Left renal cortex interstitium (tissue), 4 donors: ENCODE data around the gene PCBP3. TPM values are rescaled to one million over a fixed set of nuclear protein-coding genes. Genes with fewer than 3 reads are reported as not detected.
"Not testable (repeated sequence)": the region's sequence is repeated elsewhere in the genome, so short reads cannot be mapped to it uniquely, and the experiment has no call there.

Experiments used
- DNase-seq, 4 donors: peaks; one replicate each; pipeline ENCODE4 v3.0.0-alpha.2; 2013; ENCODE audit warnings: low read depth in 4 of 4, low spot score in 2 of 4, missing footprints in 1 of 4
- polyA plus RNA-seq, 4 donors: library from polyadenylated mRNA; unstranded; fragments of 120-200 nt; gene quantifications; one replicate each; pipeline ENCODE4 v1.2.1, GENCODE V29; 2013; ENCODE audit not compliant: insufficient read length in 4 of 4

Gene PCBP3
- polyA plus RNA-seq, 4 donors: 1.1 to 2.0 (median 1.6) TPM

DNA sequence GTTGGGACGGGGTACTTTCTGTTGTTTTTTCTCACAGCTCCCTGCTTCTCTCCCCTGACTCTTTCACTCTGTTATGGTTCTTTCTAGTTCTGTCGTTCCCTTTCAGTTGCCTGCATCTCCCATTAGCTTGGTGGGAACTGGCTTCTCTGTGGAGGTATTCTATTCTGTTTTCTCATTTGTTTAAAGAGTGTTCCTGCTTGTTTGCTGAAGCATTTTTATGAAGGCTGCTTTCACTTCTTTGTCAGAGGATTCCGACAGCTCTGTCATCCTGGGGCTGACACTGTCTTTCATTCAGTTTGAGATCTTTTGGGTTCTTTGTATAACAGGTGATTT is 242.0 kb downstream of the PCBP3 start:
- DNase-seq: no peak

DNA sequence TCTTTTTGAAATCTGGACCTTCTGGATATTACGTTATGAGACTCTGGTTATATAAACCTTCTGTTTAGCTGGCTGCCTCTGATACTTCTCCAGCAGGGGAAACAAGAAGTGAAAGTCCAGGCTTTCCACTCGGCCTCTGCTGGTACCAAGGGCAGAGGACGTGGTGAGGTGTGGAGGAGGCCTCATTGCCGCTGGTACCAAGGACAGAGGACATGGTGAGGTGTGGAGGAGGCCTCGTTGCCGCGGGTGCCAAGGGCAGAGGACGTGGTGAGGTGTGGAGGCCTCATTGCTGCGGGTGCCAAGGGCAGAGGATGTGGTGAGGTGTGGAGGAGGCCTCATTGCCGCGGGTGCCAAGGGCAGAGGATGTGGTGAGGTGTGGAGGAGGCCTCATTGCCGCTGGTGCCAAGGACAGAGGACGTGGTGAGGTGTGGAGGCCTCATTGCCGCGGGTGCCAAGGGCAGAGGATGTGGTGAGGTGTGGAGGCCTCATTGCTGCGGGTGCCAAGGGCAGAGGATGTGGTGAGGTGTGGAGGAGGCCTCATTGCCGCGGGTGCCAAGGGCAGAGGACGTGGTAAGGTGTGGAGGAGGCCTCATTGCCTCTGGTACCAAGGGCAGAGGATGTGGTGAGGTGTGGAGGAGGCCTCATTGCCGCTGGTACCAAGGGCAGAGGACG is 242.5 kb downstream of the PCBP3 start:
- not testable (repeated sequence) for DNase-seq

DNA sequence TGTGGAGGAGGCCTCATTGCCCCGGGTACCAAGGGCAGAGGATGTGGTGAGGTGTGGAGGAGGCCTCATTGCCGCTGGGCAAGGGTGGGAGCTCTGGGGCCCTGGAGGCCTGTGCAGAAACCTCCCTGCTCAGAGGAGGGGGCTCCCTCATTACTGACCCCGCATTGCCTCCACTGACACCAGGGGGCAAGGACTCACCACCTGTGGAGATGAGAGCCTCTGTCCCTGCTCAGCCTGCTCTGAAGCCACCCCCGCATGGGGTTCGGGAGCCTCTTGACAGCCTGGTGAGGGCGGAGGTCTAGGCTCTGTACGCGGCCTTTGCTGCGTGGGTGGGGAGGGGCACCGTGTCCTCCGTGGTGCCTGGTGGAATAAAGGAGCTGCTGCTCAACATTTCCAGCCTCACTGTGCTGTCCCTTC is 243.1 kb downstream of the PCBP3 start:
- DNase-seq: no peak

DNA sequence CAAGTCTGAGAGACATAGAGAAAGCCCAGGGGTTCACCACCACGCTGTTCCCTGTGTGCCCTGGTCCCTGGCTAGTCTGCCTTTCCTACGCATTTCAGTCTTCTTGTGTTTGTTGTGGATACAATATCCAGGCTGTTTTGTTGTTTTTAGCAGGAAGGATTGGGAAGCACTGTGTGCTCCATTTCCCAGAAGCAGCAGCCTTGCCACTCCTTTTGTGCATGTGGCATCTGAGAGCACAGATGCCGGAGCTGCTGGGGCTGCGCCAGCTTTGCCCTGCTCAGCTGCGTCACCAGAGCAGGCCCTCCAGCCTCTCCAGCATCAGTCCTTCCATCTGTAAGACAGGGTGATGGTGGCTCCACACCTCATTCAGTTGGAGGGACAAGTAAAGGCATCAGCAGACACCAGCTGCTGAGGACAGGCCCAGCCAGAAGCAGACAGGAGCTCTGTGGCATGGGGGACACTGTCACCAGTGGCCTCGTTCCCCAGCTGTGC is 243.6 kb downstream of the PCBP3 start:
- DNase-seq: no peak

DNA sequence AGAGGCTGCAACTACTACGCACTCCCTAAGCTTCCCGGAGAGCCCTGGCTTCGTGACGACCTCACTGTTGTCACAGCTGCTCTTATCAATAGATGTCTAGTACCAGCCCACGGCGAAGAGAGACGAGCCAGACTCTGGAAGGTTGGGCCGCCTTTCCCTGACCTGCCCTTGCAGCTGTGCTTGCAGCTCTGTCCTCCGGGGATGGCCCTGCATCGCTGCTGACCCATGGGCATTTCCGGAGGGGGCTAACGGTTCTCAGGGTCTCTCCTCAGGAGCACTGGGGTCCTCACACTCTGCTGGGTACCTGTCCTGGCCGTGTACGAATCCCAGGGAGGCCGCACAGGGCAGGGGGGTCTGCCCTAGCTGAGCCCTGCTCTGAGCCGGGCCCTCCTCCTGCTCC is 244.3 kb downstream of the PCBP3 start:
- no peak for DNase-seq

DNA sequence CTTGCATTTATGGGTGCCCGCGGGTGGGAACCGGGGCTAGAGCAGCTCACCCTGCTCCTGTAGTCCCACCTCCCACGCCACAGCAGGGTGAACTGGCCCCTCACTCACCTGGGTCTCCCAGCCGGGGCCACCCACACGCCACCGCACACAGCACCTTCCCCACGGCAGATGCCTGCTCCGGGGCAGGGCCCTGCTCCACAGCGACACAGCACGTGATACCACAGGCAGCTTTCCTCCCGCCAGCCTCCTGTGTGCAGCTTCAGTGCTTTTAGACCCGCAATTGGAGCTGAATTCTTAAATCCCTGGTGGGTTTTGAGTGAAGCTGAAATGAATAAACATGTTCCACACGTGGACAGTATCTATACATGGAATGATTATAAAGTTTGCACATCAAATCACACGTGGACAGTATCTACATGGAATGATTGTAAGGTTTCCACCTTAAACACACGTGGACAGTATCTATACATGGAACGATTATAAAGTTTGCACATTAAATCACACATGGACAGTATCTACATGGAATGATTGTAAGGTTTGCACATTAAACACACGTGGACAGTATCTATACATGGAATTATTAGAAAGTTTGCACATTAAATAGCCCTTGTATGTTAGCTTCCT is 245.0 kb downstream of the PCBP3 start:
- no peak for DNase-seq

DNA sequence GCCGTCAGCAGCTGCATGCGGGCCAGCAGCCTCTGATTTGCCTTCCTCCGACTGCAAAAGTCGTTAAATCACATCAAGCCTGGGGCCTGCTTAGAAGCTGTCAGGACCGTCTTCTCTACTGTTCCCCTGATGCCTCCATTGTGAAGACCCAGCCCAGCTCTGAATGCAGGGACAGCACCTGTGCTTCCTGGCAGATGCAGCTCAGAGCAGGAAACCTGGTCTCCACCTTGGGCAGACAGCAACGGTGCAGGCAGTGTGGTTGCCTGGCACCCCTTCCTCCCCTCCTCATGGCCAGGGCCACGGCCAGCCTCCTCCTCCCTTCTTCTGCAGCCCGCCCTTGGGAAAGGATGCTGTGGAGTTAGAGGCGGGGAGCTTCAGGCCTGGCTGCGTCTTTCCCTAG is 245.7 kb downstream of the PCBP3 start:
- DNase-seq: no peak

DNA sequence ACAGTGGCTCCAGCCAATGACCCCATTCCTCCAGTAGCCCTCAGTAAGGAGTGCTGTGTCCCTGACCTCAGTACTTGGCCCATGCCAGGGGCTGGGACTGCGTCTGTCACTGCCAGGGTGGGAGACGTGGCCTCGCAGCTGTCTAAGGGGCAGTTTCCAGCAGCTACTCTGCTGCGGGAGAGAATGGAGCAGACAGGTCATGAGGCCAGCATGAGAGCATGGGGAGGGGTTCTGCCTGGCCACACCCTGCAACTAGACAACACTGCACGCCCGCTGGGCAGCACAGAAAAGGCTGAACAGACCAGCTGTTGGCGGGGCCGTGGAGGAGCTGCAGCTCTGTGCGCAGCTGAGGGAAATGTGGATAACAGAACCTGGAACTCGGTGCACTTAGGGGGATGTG is 246.4 kb downstream of the PCBP3 start:
- DNase-seq: no peak

DNA sequence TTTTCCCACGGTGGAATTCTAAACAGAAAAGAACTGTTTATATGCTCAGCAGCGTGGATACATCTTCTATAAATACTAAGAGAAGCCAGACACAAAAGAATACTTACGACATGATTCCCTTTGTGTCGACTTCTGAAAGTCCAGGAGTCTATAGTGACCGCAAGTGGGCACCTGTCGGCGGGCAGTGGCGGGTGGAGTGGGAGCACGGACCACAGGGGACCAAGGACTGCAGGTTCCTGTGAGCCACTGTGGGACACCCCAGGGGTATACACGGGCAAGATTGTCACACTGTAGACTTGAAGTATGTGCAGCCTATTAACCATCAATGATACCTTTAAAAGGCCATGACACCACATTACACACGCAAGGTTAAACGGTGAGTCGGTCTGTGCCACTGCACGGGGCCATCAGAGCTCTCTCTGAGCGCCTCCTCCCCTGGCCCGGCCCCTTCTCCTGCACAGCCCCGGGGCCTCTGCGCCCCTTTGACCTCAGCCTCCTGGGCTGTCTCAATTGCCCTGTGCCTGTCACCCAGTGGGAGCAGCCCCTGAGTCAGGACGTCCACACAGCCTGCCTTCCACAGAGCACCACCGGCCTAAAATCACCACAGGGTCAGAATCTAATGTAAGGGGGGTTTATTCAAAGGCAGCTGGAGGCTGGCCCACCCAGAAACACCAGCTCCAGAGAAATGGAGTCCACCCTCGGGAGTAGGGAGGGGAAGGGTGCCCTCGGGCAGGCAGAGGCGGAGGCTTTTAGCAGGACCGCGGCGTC is 248.0 kb downstream of the PCBP3 start:
- no peak for DNase-seq

DNA sequence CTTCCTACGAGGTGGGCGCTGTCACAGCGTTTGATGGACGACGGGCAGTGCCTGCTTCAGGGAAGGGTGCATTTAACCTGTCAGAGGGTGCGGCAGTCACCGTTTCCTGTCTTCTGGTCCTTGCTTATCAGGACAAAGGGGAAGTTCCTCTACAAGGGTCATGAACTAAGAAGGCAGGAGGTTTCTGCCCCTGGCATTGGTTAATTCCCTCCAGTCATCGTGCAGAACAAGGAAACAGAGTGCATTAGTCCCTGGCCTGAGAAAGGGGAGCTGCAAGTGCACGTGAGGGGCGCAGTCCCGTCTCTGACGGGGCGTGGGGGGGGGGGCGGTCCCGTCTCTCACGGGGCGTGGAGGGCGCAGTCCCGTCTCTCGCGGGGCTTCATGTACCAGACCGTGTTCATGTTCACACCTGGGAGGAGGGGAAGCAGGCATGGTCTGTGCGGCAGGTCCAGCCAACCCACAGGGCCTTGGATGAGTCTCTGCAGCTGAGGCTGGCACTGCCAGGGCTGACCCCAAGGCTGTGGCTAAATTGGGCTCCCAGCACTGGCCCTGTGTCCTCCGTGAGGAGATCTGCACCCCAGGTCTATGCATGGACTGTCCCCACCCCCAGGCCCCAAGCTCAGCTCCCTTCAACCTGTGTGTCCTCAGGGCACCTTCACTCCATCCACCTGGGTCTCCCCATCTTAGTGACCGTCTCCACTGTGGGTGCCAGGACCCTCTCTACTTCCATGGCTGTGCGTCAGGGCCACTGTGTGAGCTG is 248.8 kb downstream of the PCBP3 start:
- DNase-seq: no peak

DNA sequence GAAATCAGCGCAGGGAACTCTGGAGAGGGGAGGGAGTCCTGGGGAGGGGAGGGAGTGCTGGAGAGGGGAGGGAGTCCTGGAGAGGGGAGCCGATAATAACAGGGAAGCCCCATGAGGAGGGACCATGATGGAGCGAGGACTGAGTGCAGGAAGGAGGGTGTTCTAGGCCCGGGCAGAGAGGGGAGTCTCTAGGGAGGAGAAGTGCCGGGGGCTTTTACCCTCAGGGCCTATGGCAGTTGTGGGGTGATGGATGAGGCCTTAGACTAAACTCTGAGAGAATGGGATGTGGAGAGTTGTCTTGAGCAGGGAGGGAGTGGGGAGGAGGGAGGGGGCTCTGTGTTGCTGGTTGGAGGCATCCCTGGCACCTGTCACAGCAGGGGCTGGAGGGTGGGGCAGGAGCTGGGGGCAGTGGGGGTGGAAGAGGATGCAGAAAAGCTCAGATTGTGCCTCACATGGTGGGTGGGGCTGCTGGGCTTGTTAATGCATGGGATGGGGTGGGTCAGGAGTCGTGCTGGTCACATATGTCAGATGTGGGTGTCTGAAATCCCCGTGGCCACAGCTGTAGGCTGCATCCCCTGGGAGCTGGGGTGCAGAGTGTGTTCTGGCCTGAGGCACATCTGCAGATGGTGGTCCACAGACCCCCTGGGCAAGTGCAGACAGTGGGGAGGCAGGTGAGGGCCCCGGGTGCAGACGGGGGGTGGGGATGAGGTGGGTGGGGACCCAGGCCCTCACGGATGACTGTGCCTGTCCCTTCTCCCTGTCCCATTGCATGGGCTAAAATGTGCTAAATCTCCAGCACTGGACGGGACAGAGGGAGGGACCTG is 249.6 kb downstream of the PCBP3 start:
- DNase-seq: no peak

DNA sequence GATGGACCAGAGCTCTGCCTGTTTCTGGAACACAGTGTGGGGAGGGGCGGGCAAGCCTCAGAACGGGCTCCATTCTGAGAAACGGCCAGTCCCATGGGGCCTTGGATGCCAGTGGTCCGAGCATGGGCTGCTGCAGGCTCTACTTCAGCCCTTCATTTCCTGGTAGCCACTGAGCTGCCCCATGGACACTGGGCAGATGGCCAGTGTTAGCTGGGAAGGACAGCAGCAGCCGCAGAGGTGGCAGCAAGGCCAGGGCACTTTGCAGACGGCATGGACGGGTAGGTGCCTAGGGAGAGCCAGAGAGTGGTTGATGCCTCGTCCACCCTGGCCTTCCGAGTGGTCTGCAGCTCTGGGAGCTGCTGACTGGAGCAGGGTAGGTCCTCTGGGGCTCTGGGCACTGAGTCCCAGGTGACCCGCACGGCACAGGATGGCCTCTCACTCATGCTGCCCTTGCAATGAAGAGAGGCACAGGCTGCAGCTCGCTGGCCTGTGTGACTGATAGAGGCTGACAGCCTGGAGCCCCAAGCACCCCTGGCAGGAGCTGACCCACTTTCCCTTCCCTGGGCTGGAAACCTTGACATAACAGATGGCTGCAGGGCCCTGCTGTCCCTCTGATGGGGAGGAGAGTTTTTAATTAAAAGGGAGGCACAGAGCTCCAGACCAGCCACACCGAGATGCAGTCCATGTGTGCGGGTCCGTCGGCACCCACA is 250.4 kb downstream of the PCBP3 start:
- no peak for DNase-seq

DNA sequence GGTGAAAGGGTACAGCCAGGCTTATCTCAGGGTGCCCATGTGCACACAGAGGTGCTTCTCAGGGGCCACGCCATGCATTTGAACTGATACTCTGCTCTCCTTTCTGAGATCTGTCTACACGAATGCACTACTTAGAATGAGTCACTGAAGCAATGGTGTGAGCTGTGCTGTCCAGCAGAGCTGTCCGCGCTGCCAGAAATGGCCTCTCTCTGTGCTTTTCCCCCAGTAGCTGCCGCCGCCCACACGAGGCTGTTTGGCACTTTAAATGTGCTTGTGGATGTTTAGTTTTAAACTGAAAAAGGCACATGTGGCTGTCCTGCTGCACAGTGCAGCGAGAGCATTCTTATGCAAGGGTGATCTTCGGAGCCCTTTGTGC is 250.9 kb downstream of the PCBP3 start:
- no peak for DNase-seq

DNA sequence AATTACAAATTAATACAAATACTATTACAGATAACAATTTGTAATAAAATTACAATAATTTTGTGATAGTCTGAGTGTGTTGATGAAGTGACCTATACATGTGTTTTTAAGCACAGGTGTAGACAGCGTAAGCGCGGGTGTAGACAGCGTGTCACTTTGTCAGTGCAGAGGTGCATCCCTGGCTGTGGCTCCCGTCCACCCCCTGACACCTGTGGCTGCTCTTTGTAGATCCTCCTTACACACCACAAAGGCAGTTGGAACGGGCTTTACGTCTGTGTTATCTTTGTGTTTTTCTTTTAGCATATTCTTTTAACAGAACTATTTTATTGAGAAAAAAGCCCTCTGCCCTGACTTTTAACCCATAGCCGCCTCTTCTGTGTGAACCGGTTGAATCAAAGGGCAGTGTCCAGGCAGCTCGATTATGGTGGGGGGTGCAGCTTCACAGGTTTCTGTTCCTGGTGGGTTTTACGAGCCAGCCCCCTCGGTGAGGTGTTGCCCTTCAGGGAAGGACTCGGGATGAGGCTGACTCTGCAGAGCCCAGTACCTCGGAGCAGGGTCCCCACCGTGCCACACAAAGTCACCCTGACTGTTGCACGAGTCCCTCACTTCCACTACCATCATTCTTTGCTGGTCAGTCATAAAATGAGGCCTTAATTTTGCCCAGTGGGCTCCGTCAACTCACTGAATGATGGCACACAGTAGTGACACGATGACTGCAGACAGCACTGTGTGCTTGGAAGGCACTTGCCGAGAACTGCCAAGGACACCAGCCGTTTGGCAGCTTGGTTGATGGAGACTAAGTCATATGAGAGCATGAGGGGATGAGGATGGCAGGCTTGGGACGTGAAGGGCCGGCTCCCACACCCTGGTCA is 251.6 kb downstream of the PCBP3 start:
- DNase-seq: no peak

DNA sequence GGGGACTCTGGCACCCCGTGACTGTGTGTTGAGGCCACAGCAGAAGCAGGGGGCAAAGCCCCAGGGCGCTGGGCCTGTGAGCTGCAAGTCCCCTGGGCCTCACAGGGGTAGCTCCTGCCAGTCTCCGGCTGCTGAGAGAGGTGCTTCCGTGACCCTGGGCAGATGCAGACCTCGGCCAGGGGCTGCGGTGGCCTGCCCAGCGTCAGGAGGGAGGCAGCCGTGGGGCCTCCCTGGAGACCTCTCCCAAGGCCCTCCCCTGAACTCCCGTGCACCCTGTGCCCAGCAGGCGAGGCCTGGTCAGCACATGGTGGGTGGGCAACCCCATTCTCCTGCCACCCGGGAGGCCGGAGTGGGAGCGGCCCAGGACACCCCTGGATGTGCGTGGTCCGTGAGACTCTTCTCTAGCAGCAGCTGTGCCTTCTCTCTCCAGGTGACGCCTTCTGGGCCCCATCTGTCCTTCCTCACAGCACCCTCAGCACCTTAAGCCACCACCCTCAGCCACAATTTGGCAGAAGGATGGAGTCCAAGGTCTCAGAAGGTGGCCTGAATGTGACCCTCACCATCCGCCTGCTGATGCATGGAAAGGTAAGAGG is 252.3 kb downstream of the PCBP3 start:
- DNase-seq: no peak

DNA sequence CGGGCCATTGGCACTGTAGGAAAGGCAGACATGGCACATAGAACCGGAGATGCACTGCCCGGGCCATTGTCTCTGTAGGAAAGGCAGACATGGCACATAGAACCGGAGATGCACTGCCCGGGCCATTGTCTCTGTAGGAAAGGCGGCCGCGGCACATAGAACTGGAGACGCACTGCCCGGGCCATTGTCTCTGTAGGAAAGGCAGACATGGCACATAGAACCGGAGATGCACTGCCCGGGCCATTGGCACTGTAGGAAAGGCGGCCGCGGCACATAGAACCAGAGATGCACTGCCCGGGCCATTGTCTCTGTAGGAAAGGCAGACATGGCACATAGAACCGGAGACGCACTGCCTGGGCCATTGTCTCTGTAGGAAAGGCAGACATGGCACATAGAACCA is 252.9 kb downstream of the PCBP3 start:
- DNase-seq: not testable (repeated sequence)

DNA sequence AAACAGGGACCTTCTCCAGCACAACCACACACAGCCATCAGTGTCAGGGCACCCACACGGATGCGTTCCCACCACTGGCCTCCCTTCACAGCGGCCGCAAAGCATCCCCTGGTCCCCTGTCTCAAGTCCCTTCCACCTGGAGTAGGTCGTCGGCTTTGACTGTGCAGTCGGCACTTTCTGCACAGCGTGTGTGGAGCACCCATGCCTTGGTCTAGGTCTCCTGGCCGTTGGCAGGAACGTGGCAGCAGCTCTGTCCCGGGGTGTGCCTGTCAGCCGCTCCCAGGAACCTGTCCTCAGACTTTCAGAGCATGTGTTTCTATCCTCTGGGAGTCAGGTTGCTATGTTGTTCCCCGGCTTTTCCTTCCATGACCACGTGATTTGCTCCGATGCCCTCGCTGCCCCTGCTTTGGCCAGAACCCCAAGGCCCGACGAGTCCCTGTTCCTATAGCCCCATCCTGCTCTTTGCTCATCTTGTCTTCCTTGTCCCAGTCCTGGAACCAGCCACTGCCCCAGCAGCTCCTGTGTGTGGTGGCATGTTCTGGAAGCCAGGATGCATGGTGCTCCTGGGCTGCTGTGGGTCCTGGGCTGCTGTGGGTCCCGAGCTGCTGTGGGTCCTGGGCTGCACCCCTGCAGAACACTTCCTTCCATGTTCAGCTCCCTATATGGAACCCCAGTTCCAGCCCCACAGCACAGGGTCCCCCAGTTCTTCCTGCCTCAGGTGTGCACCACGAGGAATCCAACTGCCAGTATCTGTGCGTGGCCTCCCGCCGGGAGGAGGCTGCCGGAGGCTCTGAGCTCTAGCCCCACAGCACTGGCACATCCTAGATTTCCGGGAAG is 253.9 kb downstream of the PCBP3 start:
- DNase-seq: no peak

DNA sequence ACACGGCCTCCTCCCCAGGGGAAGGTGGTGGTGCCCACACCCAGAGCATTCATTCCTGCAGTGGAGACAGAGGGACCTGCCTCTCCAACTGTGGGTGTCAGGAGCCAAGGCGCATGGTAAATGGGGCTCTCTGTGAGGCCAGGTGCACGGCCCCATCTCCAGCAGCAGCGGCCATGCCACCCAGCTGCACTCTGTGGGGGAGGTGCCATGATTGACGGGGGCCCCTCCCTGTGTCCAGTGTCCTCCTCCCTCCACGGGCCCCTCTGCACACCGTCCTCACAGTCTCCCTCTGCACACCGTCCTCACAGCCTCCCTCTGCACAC is 254.5 kb downstream of the PCBP3 start:
- no peak for DNase-seq
